GM21390 (cell line): ENCODE results near the gene TIMM44.
"Not testable (repeated sequence)": the region's sequence is repeated elsewhere in the genome, so short reads cannot be mapped to it uniquely, and the experiment has no call there.

Experiments
- ATAC-seq: cut with Tn5 transposase; IDR thresholded peaks from one replicate; pipeline ENCODE4 v1.9.1; 2021; ENCODE audit not compliant: unreplicated experiment

The TIMM44 gene

DNA sequence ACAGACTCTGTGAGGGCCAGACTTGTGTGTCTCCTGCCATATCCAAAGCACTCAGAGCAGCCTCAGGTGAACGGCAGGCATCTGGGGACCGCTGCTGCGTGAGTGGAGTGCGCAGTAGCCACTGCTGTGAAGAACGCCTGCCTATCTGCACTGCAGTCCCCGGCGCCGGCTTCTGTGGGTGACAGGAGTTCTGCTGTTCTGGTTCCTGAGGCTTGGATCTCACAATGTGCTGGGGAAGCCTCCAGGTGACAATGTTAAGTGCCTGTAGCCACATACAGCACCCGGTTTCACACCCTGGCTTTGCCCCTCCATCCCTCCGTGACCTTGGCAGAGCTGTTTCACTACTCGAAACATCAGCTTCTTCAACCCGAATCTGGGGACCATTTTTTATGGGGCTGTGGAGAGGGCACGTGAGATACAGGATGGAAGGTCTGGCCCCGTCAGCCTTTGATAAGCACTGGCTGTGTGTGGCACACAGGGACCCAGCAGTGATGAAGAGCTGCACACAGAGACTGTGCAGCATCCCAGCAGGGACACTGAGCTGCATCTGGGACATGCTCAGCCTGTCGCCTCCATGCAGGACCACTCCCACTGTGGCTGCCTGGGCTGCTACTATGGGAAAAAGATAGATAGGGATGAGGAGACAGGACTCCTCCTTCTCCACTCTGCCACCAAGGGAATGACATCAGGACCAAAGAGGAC is 33.7 kb upstream of the TIMM44 start:
- no peak for ATAC-seq

DNA sequence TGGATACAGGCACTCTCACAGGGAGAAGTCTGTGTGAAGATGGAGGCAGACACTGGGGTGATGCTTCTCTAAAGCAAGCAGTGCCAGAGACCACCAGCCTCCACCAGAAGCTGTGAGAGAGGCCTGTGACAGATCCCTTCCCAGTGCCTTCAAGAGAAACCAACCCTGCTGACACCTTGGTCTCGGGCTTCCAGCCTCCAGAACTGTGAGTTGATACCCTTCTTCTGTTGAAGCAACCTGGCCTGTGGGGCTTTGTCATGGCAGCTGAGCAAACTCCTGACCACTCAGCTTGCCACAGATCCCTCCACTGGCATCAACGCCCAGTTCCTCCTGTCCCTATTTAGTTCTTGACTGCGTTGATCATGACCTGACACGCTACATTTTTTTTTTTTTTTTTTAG is 33.0 kb upstream of the TIMM44 start:
- ATAC-seq: no peak

DNA sequence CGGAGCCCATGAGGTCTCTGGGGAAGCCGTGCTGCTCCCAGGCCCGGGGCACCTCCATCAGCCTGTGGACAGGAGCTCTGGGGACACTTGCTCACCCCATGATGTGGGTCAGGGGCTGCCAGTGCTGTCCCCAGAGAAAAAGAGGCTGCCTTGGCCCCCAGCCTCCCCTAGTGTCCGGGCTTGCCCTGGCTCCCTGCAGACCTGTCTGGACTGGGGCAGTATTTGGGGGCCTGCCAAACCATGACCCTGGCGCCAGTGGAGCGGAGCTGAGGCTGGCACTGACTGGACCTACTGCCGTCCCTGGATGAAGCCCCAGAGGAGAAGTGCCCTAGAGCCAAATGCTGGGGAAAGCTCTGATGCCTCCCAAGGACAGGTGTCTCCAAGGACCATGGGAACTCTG is 31.6 kb upstream of the TIMM44 start:
- no peak for ATAC-seq

DNA sequence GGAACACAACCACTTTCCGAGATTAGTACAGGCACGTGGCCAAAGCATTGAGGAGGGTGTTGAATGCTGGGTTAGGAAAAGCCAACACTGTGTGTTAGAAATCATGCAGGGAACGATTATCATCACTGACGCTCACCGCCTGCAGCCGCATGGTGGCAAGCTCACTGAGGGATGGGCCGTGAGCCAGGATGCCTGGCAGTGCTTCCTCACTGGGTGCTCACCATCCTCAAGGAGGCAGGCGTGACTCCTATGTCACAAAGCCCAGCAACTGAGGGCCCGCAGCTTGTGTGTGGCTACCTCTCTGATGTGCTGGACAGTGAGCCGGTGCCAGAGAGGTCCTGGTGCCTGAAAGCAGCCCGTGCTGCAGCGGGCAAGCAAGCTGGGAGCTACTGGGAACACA is 30.4 kb upstream of the TIMM44 start:
- no peak for ATAC-seq

DNA sequence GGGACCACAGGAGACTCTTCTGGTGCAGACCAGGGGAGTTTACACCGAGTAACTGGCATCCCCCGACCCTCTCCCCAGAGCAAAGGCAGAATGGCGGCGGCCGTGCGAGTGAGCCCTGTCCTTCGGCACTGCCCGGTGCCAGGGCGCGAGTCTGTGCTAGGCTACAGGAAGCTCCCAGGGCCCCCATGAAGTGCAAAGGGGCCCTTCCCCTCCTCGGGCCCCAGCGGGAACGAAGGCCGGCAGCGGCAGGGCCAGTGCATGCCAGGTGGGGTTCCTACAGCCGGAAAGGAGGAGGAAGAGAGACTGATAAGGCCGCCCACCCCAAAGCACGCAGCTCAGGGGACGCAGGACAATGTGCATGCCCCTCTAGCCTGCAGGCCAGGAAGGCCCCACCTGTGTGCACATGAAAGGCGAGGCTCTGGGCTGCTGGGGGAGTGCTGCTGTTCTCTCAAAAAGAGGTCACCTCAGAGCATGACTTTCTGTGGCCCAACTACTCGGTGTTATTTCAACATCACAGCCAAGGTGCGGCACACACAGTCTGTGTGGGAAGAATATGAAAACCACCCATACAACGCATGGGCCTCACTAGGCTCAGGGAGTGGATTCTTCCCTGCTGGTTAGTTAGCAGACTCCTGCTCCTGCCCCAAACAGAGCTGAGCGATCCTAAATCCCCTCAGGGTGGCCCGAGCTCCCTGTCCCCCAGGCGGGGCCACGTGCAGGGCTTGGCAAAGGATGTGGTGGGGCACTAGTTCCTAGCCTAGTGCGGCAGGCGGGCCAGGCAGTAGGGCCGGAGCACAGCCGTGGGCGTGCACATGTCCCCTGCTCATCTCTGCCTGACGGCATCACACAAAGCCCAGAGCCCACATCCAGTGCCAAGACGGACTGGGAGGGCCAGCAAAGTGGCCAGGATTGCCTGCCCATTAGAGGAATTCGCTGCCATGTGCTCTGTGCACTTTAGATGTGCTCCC is 28.4 kb upstream of the TIMM44 start:
- no peak for ATAC-seq

DNA sequence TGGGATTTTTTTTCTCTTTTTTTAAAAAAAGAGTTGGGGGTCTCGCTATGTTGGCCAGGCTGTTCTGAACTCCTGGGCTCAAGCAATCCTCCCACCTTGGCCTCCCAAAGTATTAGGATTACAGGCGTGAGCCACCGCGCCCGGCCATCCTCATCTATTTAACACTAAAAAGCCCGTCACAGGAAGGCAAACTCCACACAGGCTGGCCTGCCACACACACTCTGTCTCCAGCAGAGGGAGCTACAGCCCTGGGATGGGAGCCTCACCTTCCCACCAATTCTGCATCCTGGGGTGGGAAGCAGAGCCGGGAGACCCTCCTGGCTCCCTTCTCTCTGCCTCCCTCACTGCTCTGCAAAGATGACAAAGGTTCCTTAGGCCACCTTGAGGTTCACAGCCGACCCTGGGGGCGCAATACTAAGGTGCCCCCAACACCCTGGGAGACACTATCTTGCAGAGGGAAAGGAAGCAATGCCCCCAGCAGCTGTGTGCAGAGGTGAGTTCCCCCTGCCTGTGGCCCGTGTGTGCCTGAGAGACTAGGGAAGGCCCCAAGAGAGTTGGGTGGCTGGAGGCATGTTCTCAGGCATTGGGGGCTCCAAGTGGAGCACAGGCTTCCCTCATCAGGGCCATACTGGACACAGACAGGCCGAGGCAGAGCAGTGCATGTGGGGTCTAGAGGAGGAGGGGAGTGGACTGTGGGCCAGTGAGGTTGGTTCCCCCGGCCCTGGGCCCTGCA is 27.4 kb upstream of the TIMM44 start:
- no peak for ATAC-seq

DNA sequence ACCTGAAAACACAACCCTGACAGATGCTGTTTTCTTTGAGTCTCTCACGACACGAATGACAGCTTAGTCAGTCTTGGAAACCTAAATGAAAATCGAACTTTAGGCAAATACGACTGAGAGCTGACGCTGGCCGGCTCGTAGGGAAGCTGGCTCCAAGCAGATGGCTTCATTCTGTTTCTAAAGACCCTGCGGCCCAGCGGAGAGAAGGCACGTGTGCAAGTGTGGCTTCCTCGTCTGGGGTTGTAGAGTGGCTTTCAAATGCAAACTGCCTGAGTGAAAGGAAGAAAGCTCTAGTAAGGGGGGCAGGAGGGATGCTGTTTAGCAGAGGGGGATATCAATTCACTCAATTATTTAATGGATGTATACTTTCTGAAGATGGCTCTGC is 26.1 kb upstream of the TIMM44 start:
- ATAC-seq: no peak

DNA sequence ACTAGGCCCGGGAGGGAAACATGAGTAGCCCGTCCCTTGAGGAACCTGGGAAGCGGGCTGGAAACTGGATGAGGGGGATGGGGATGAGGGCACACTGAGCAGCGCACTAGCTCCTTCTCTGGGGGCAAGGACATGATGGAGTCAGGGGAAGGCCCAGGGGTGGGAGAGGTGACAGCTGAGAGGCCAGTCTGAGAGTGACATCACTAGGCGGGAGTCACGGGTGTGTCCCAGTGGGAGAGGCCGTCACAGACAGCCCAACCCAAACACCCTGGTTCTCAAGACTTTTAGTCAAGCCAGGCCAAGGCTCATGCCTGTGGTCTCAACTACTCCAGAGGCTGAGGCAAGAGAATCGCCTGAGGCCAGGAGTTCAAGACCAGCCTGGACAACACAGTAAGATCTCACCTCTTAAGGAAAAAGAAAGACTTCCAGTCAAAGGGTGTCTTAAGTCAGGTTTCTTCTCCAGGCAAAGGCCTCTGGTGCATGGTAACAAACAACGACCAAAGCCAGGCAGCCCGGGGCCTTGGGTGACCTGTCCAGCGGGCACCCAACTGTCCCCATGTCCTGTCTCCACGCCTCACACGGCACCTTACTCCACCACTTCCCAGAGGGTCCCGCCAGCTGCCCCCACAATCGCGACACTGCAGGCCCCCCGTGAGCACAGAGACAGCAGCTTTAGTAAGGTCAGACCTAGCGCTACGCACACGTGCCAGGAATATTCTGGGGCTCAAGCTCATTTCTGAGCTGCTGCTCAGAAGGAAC is 25.5 kb upstream of the TIMM44 start:
- no peak for ATAC-seq

DNA sequence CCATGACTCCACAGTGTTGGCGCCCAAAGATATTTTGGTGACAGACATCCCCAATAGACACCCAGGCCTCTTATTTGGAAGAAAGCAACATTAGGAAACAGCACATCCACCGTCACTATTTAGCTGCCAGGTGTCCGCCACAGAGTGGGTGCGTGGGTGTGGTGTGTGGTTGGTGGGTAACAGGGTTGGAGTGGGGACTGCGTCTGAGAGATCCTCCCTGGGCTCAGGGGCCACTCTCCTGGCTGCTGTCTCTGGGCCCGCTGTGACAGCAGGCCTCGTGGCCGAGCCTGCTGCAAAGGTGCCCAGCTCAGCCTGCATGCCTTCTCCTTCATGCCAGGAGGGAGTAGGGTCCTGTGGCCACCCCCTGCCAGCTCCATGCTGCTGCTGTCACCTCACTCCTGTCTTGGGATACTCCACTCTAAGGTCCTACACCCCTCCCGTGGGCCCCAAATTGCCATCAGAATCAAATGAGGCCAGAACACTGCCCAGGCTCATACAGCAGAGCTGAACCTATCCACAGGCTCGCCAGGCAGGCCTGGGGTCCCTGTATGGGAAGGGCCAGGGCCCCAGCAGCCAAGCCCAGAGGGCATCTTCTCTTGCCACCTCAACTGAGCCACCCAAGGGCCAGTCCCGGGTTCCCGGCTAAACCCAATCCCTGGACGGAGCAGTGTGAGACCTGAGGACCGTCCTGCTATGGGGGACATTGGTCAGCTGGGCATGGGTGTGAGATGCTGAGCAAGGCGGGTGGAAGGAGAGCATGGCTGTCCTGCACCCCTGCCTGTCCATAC is 24.7 kb upstream of the TIMM44 start:
- no peak for ATAC-seq

DNA sequence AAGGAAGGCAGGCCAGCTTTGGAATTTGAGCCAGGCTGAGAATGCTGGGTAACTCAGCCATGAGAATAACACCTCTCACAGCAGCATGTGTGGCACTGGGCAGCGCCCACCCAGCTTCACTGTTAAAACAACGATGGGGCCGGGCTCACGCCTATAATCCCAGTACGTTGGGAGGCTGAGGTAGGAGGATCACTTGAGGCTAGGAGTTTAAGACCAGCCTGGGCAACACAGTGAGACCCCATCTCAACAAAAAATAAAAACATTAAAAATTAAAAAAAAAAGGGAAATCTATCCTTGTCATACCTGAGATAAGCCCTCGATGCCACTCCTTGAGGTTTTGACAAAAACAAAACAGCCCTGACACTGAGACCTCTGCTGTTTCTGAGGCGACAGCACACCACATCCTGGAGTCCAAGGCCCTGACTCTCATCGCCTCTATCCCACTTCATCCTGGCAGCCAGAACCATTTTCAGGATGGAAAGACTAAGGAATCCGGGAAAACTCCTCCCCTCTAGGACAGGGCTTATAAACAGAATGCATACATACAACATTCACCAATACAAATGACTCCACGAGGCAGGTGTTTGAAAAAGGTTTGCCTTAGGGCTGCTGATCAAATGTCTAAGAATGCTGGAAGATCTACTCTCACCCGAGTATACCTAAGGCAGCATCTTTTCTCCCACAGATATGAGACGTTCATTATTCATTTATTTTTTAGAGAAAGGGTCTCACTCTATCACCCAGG is 22.6 kb upstream of the TIMM44 start:
- ATAC-seq: no peak

DNA sequence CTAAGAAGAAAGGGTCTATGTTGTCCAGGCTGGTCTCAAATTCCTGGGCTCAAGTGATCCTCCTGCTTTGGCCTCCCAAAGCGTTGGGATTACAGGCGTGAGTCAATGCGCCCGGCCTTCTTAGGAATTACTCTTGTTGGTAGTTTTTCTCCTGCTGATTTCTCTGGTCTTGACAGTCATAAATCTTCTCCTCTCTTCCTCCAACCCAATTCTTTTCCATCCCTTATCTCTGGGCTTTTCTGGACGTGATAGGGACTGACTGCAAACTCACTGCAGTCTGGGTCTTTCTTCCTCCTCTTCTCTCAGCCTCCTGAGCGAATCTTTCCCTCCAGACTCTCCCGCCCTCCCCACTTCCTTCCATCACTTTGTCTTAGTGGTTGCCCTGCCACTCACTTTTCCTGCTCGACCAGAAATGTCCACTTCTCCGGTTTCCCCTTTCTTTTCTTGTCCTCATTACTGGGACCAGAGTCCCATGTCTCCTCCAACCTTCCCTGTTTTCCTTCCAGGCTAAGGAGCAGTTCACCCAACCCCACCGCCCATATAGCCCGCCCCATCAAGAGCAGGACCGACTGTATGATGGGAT is 21.9 kb upstream of the TIMM44 start:
- ATAC-seq: no peak

DNA sequence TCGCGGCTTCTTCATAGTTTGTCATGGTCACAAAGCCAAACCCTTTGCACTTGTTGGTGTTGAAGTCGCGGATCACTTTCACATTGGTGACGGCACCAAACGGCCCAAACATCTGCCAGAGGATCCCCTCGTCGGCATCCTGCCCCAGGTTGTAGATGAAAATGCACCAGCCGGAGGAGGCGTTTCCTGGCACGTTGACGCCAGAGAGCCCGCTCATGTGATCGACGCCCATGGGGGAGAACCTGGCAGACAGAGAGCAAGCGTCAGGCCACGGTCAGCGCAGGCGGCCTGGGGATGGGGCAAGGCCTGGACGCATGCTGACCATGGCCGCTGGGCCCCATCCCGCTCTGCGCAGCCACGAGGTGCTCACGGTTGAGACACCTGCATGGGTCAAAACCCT is 20.1 kb upstream of the TIMM44 start:
- no peak for ATAC-seq

DNA sequence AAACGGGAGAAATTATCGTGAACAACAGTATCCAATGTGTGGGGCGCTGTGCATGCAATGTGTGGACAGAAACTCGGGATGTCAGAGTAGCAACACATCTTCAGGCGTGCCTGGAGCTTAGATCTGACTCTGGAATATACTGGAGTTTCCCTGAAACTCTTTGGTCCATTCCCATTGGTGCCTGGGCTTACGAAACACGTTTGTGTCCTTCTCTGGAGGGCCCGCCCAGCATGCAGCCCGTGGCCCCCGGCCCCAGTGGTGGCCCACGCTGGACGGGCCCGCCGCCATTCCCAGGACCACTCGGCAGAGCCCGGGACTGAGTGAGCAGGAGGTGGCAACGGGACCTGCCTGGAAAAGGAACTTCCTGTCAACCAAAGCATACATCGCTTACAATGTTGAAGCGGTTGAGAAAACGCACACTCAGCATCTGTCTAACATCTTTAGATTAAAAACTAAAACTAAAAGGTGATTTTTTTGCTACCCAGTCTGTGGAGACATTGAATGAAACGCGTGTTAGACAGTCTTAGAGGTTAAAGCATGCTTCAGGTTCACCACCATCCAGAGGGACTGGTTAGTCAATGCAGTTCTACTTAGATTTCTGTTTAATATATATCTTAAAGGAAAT is 19.3 kb upstream of the TIMM44 start:
- ATAC-seq: no peak

DNA sequence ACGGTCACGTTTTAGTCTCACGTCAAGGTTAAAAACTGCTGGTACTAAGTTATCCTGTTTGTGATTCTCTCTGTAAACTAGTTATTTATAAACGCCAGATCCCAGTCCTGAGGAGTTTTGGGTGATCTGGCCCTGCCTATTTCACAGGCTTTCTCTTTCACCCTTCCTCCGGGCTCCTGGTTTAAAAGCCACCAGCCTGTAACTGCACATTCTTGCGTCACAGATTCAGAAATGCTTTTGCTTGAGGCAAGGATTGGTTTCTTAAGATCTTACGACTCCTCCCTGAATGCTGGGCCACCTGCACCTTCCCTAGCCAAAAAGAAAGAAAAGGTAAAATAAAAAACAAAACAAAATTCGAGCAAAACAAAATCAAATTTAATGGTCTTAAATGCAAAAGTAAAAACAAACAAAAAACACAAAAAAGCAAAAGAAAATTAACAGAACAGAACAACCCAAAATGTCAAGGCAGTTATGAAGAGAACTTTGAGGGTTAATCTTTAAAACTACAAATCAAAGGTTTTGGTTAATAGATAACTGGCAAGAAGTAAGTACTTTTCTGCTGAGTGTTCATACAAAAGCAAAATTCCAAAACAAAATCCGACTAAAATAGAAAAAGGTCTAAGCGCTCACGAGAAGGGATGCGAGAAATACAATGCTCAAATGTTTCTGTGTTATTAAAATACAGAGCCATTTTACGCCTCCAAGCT is 18.6 kb upstream of the TIMM44 start:
- ATAC-seq: no peak

DNA sequence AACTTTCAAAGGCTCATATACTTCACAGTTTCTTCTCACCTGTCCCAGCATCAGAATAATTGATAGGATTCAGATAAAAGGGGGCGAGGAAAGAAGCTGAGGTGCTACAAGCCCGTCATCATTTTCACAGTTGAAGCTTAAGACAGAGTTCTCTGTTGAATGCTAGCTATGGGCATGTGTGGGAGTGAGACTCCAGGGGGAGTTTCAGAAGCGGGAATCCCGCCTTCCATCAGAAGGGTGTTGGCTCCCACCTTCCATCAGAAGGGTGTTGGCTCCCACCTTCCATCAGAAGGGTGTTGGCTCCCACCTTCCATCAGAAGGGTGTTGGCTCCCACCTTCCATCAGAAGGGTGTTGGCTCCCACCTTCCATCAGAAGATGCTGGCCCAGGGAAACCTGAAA is 17.6 kb upstream of the TIMM44 start:
- not testable (repeated sequence) for ATAC-seq

DNA sequence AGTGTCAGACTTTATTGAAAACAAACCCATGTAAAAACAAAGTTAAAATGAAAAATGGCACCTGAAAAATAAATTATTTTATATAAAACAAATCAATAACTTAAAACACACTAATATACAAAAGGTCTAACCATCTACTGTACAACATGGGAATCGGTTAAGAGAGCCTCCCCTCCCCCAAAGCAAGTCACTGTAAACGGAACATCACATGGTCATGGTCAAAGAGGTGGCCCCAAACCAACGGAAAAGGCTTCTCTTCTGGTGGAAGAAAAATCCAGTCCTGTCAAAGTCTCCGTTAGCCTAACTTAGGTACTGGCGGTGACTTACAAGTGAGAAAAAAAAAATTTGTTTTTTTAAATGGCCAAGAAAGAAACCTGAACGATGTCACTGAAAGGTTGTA is 15.7 kb upstream of the TIMM44 start:
- ATAC-seq: no peak

DNA sequence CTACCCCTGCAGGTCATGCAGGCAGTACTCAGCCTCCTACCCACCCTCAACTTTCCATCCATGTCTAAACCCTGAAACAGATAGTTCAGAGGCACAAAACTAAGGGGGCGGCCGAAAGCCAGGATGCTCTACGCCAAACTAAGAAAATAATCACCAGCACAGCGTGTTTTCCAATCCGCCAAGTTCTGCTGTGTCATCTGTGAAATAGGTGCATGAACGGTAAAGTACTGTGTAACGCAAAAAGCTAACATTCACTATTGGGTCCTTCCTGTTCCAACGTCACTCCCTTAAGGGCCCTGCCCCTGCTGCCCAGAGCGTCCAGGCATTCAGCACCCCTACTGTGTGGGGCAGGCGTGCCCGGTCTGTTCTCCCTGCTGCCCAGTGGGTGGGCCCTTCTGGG is 12.2 kb upstream of the TIMM44 start:
- ATAC-seq: no peak

DNA sequence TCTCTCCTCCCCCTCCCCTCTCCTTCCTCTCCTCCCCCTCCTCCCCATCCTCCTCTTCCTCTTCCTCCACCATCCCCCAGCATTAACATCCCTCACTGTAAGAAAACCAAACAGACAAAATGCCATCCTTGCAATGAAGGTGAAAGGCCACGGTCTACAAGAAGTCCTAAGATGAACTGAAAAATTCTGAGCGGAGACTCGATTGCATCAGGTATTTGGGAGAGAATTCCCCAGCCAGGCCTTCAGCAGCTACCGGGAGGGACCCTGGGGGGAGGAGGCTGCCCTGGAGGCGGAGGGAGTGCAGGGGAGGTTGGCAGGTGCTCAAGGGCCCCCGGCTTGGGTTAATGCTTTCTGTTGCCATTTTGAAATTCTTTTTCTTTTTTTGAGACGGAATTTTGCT is 10.1 kb upstream of the TIMM44 start:
- no peak for ATAC-seq
